Gastroesophageal sphincter (tissue), 3 donors: Measurements from ENCODE around the gene KIF26B.

Source experiments
- CTCF ChIP-seq, 4 experiments: fragments of 200-600 bp in 2 of 4; fragments of 450-650 bp in 2 of 4; sonication (generic) in 1 of 4; IDR thresholded peaks; one replicate each; pipeline ENCODE4 v1.5.1; 2017 to 2019; ENCODE audit warnings: antibody characterized with exemption in 4 of 4, mild to moderate bottlenecking in 2 of 4, moderate library complexity in 2 of 4
- EP300 ChIP-seq: sonication (generic); formaldehyde crosslinking; IDR thresholded peaks from one replicate; pipeline ENCODE4 v1.6.1; 2017; ENCODE audit warnings: antibody characterized with exemption, mild to moderate bottlenecking
- POLR2A ChIP-seq, 2 donors: fragments of 450-650 bp; IDR thresholded peaks; one replicate each; pipeline ENCODE4 v1.6.1; 2017; ENCODE audit warnings: antibody characterized with exemption in 2 of 2, mild to moderate bottlenecking in 2 of 2, moderate library complexity in 1 of 2
- POLR2AphosphoS5 ChIP-seq: sonication (generic); formaldehyde crosslinking; IDR thresholded peaks from one replicate; pipeline ENCODE4 v1.6.1; 2017; ENCODE audit warnings: antibody characterized with exemption

GRCh38 chr1:245493029-245493428 is 338.2 kb downstream of the KIF26B start:
- no peak for TF ChIP-seq CTCF (IDR thresholded peaks at IDR 0.05)
- TF ChIP-seq POLR2AphosphoS5: no peak
- TF ChIP-seq POLR2A (IDR thresholded peaks at IDR 0.05): no peak
- TF ChIP-seq EP300: no peak
